Right atrium auricular region (tissue), 2 donors: Measurements from ENCODE around the gene KCNE5. TPM values are rescaled to one million over a fixed set of nuclear protein-coding genes. Genes with fewer than 3 reads are reported as not detected.
"Not testable (repeated sequence)": the region's sequence is repeated elsewhere in the genome, so short reads cannot be mapped to it uniquely, and the experiment has no call there.

Source experiments
- DNase-seq: peaks from one replicate; pipeline ENCODE4 v3.0.0-alpha.2; 2019; ENCODE audit warnings: low spot score
- H3K27ac ChIP-seq, 2 donors: fragments of 200-600 bp; sonication (generic); 1 replicate in 1 of 2; 2 replicates in 1 of 2; pipeline ENCODE4 v1.5.1; 2016 to 2019
- H3K27me3 ChIP-seq, 2 donors: fragments of 200-600 bp; sonication (generic); one replicate each; pipeline versions ENCODE4 v1.5.1 to v1.6.0; 2017 to 2019
- H3K36me3 ChIP-seq: fragments of 200-600 bp; sonication (generic); one replicate; pipeline ENCODE4 v1.5.1; 2016
- H3K4me1 ChIP-seq, 2 donors: fragments of 200-600 bp; sonication (generic); one replicate each; pipeline versions ENCODE4 v1.5.1 to v1.6.0; 2017 to 2019
- H3K4me3 ChIP-seq, 2 donors: fragments of 200-600 bp; sonication (generic); 1 replicate in 1 of 2; 2 replicates in 1 of 2; pipeline ENCODE4 v1.5.1; 2017 to 2019; ENCODE audit warnings: mild to moderate bottlenecking in 1 of 2, moderate library complexity in 1 of 2
- H3K9me3 ChIP-seq, 2 donors: fragments of 200-600 bp; sonication (generic); one replicate each; pipeline ENCODE4 v1.5.1; 2019
- total RNA-seq, 2 donors: library from RNA; depleted of rRNA; stranded (reverse); fragments of >200 nt; gene quantifications; one replicate each; pipeline ENCODE4 v1.1.0, GENCODE V29; 2016
- TF ChIP-seq, protein P1 (sequence below), 2 donors: fragments of 200-600 bp; sonication (generic); IDR thresholded peaks; one replicate each; pipeline ENCODE4 v1.5.1; 2019; ENCODE audit warnings: antibody characterized with exemption in 2 of 2

The KCNE5 gene
- total RNA-seq: under 1 TPM in 1 of 2 donors, not detected in 1; 0.63 TPM

GRCh38 chrX:109624641-109625616, at the start of gene KCNE5:
KCNE5 (minus strand) TSS chrX:109625172; CDS start chrX:109625020, 152 bp downstream.
- no peak for DNase-seq
- Histone ChIP-seq H3K4me3 (peak within 1 kb of the TSS; percentile 11 to 38), H3K27ac (no peak within 1 kb of the TSS), H3K4me1 (no peaks in the 10 kb centered on the region), H3K27me3 (no peaks in the 10 kb centered on the region), H3K36me3 (no peaks in the 10 kb centered on the region), H3K9me3 (no peaks in the 10 kb centered on the region)
- TF ChIP-seq, protein P1, sequence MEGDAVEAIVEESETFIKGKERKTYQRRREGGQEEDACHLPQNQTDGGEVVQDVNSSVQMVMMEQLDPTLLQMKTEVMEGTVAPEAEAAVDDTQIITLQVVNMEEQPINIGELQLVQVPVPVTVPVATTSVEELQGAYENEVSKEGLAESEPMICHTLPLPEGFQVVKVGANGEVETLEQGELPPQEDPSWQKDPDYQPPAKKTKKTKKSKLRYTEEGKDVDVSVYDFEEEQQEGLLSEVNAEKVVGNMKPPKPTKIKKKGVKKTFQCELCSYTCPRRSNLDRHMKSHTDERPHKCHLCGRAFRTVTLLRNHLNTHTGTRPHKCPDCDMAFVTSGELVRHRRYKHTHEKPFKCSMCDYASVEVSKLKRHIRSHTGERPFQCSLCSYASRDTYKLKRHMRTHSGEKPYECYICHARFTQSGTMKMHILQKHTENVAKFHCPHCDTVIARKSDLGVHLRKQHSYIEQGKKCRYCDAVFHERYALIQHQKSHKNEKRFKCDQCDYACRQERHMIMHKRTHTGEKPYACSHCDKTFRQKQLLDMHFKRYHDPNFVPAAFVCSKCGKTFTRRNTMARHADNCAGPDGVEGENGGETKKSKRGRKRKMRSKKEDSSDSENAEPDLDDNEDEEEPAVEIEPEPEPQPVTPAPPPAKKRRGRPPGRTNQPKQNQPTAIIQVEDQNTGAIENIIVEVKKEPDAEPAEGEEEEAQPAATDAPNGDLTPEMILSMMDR (IDR thresholded peaks at IDR 0.05): no peak

DNA sequence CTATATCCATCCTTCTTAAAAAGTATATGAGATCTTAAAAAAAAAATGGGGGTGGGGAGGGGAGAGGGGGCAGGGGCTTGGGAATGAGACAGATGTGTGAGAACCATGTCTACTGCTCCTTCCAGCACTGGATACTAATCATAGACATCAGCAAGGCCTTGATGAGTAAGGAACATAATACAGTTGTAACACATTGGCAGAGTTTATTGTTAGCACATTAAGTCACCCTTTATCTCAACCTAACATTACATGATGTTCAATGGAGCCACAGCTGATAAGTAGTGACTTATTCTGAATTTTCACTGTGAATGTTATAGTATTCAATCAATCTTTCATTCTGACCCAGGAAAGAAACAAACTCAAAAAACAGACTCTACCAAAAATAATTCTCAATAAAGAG, 47.3 kb upstream of the KCNE5 start:
- Histone ChIP-seq H3K36me3 (no peaks in the 10 kb centered on the region), H3K27me3 (no peaks in the 10 kb centered on the region), H3K9me3 (no peaks in the 10 kb centered on the region), H3K27ac (peak overlapping the region in 1 of 2 donors; percentile 14), H3K4me1 (no peaks in the 10 kb centered on the region), H3K4me3 (no peak overlapping the region)
- DNase-seq: no peak
- TF ChIP-seq, protein P1 (IDR thresholded peaks at IDR 0.05): no peak

GRCh38 chrX:109671170-109671569, 46.2 kb upstream of the KCNE5 start:
- H3K4me3 ChIP-seq, H3K4me1 ChIP-seq, H3K27ac ChIP-seq, DNase-seq, H3K9me3 ChIP-seq, H3K27me3 ChIP-seq, H3K36me3 ChIP-seq: not testable (repeated sequence)

DNA sequence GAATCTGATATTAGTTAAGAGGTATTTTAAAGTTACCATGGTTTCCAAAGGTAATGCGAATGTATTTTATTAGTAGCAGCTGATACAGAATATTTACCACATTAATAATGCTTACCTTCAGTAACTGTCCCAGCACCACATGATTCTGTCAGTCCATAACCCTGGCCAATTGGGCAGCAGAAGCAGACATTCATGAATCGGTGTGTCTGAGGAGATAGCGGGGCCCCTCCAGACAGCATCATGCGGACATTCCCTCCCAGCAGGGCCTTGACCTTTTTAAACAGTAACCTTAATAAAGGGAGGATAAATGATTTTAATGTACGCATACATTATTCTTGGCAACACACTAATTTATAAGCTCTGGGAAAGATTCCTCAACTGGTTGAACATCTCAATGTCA, 43.0 kb upstream of the KCNE5 start:
- H3K36me3 ChIP-seq: peaks cover 15% of the 10 kb centered on the region
- TF ChIP-seq, protein P1 (IDR thresholded peaks at IDR 0.05): no peak

DNA sequence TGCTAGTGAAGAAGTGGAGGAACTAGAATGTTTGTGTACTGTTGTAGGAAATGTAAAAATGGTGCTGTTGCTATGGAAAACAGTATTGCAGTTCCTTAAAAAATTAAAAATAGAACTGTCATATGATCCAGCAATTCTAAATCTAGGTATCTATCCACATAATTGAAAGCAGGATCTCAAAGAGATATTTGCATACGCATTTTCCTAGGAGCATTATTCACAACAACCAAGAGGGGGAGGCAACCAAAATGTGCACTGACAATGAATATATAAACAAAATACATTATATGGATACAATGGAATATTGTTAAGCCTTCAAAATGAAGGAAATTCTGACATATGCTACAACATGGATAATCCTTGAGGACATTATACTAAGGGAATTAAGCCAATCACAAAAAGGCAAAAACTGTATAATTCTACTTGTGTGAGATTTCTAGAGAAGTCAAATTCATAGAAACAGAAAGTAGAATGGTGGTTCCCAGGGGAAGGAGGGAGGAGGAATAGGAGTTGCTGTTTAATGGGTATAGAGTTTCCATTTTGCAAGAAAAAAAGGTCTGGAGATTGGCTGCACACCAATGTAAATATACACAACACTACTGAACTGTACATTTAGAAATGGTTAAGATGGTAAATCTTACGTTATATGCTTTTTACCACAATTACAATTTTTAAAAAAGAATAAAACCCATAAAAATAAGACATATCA, 35.6 kb upstream of the KCNE5 start:
- DNase-seq: no peak
- no peaks in the 10 kb centered on the region for H3K4me1 ChIP-seq
- TF ChIP-seq, protein P1 (IDR thresholded peaks at IDR 0.05): no peak
- H3K27ac ChIP-seq: no peak overlapping the region
- no peaks in the 10 kb centered on the region for H3K9me3 ChIP-seq
- H3K36me3 ChIP-seq: peaks cover 27% of the 10 kb centered on the region
- no peaks in the 10 kb centered on the region for H3K27me3 ChIP-seq
- H3K4me3 ChIP-seq: no peak overlapping the region

More for the DNA sequence above, 43.0 kb upstream of the KCNE5 start:
- DNase-seq: no peak
- Histone ChIP-seq H3K4me1 (no peaks in the 10 kb centered on the region), H3K27me3 (no peaks in the 10 kb centered on the region), H3K9me3 (no peaks in the 10 kb centered on the region), H3K27ac (no peak overlapping the region), H3K4me3 (no peak overlapping the region)

DNA sequence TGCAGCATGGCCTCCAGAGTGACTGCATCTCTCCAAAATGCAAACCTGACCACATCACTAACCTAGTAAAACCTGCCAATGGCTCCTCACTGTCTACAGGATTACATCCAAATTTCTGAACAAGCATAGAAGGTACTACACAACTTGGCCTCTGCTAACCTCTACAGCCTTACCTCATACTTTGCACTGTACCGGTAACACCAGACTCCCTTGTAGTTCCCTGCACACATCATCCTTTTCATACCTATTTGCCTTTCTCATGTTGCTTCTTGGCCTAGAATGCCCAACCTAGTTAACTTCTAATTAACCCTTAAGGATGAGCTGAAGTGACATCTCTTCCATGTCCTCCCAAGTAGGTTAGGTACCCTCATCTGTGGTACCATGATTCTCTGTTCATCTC, 33.4 kb upstream of the KCNE5 start:
- Histone ChIP-seq H3K9me3 (no peaks in the 10 kb centered on the region), H3K27ac (no peak overlapping the region), H3K27me3 (no peaks in the 10 kb centered on the region), H3K36me3 (peaks cover 19% of the 10 kb centered on the region), H3K4me3 (no peak overlapping the region), H3K4me1 (no peaks in the 10 kb centered on the region)
- no peak for DNase-seq
- TF ChIP-seq, protein P1 (IDR thresholded peaks at IDR 0.05): no peak

GRCh38 chrX:109657364-109657763, 32.4 kb upstream of the KCNE5 start:
- H3K27ac ChIP-seq, H3K9me3 ChIP-seq, H3K4me1 ChIP-seq, H3K27me3 ChIP-seq, H3K4me3 ChIP-seq, DNase-seq: not testable (repeated sequence)
- peaks cover 12% of the 10 kb centered on the region for H3K36me3 ChIP-seq
